SIG-M5 (cell line): Measurements from ENCODE around the gene DNAJC17.

Experiments
- DNase-seq: peaks from one replicate; lab custom pipeline; 2025; lab: John Stamatoyannopoulos, UW

Gene DNAJC17

DNA sequence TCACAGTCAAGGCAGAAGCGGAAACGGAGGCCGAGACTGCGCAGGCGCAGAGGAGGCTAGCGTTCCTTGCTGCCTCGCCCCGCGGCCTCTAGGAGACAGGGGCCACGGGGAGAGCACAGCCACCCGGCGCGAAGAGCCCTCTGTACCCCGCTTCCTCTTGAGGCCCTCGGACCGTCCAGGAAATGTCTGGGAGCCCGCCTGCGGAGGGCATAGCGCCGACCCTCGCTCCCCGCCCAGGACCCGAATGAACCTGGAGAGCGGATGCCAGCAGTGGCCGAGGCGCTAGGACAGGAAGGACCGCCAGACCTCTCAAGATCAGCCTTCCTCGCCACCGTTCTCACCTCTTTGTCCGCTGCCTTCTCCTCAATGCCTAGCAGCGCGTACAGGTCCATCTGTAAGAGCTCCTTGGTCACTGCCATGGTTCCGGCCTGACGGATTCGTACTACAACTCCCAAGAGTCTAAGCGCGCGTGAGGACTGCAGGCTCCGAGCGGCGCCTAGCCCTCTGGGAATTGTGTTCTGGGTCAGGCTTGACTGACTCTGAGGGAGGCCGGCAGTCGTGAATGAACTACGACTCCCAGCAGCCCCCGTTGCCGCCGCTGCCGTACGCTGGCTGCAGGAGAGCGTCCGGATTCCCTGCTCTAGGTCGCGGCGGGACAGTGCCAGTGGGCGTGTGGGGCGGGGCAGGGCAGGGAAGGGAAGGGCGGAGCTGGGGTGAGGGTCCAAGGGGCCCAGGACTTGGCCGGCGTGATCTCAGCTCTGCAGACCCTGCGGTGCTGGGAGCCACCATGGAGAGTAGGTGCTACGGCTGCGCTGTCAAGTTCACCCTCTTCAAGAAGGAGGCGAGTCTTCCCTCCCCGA lies at the start of gene DNAJC17, which contains the start of gene ZFYVE19:
Gene DNAJC17 (minus strand): TSS at position 446 of the 860 bp plus-strand sequence. CDS start 27 bp downstream, at position 419.
Gene ZFYVE19 (plus strand): TSS at position 62 of the 860 bp plus-strand sequence. CDS start 501 bp downstream, at position 563.
- DNase-seq: peak; percentile 89

GRCh38 chr15:40856746-40857145 lies 49.5 kb upstream of the DNAJC17 start:
- no peak for DNase-seq

DNA sequence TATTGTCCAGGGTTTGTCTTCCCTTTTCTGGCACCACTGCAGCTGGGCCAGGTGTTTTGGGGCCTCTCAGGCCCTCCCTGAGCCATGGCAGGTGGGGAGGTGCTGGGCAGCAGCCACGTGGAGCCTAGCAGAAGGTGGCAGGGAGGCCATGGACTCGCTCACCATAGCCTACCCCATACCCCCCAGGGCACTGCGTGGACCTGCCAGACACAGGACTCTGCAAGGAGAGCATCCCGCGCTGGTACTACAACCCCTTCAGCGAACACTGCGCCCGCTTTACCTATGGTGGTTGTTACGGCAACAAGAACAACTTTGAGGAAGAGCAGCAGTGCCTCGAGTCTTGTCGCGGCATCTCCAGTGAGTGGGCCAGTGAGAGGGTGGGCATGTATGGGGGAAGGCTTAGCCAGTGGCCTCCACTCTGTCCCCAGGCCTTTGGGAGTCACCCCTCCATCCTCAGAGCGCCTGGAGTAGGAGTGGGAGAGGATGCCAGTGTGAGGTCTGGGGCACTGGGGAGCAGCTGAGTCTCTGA lies 48.5 kb upstream of the DNAJC17 start:
- DNase-seq: no peak

GRCh38 chr15:40854161-40854560 lies 46.9 kb upstream of the DNAJC17 start:
- DNase-seq: no peak

GRCh38 chr15:40853241-40853890 lies 46.1 kb upstream of the DNAJC17 start:
- DNase-seq: no peak

- no peak for DNase-seq
These were observed 45.3 kb upstream of the DNAJC17 start for GRCh38 chr15:40852529-40852928.

GRCh38 chr15:40850576-40851112 lies 43.4 kb upstream of the DNAJC17 start:
- no peak for DNase-seq

- peak; percentile 72 for DNase-seq
These were observed 40.1 kb upstream of the DNAJC17 start for GRCh38 chr15:40847223-40847961.

DNA sequence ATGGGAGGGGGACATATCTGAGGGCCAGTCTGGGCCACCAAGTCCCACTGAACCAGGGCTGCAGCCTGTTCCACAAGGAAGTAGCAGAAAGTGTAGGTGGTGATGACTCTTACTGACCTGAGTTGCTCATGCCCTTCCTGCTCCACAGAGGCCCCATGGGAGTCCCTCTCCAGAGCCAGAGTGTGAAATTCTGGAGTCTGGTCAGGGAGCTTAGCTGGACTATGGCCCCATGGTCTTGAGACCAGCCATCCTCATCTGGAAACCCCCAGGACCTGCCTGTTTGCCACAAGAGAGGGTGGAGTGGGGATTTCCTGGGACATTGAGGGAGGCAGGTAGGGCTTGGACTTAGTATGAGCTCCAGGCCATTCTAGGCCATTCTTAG lies 39.6 kb upstream of the DNAJC17 start:
- no peak for DNase-seq

DNA sequence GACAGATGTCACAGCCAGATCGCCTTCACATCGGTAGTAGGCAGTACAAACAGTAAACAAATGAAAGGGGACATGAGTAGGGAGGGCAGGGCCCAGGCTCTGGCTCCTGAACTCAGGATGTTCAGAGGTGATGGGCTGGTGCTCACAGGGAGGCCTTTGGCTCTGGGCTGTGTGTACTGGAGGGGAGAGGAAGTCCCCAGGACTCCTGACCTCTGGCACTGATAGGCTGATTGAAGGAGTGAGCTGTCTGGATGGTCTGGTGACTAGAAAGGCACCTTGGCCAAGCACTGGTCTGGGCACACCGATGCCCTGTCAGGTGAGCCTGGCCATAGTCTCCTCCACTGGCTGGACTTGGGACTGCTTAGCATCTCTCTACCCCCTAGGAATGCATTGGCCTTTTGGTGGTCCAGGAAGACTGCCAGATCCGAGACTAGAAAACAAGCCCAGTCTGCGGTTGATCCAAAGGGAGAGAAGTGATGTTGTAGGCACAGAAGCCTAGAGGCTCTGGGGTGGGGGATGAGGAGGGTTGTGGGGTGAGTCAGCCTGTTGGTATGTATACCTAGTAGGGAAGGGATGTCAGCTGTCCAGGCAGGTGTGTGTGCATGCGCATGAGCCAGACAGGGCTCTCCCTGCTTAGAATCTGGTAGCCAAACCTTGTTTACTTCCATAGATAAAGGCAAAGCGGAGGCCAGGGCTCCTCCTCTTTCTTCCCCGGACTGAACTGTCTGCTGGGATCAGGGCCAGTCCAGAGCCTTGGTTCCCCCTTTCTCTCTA lies 38.4 kb upstream of the DNAJC17 start:
- no peak for DNase-seq

DNA sequence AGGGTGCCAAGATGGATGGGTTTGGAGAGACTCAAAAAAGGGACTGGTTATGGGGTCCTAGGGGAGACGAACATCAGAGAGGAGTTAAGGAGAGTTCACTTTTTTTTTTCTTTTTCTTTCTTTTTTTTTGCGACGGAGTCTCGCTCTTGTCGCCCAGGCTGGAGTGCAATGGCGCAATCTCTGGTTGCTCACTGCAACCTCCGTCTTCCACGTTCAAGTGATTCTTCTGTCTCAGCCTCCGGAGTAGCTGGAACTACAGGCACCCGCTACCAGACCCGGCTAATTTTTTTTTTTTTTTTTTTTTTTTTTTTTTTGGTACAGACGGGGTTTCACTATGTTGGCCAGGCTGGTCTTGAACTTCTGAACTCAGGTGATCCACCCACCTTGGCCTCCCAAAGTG lies 37.8 kb upstream of the DNAJC17 start:
- no peak for DNase-seq

- no peak for DNase-seq
These were observed 37.4 kb upstream of the DNAJC17 start for GRCh38 chr15:40844696-40845030.

GRCh38 chr15:40843885-40844695 lies 36.8 kb upstream of the DNAJC17 start, which contains the start of gene SPINT1:
Gene SPINT1, plus strand, starts transcription at chr15:40844048. Its CDS starts 507 bp downstream, at chr15:40844555.
- no peak for DNase-seq

DNA sequence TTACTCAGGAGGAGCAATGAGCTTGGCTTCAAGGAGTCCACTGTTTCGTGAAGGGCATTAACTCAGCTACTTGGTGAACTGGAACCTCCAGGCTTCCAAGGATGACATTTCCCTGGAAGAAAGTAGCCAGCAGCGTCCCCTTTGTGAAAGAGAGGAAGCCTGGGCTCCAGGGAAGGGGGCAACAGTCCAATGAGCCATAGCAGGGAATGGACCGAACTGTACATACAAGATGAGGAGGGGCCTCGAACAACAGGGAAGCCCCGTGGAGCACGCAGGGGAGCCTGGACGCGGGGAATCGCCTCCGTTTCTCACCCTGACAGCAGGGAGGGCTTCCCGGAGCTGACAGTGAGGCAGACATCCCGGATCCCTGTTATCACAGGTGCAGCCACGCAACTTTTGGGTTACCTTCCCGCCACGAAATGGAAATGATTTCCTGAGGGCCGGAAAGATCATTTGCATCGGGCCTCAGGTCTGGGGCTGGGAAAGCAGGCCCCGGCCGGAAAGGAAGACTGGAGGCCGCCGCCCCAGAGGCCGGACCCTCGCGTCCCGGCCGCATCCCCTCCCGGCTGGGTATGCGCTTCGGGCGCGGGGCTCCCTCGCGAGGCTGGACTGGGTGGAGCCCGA lies 36.1 kb upstream of the DNAJC17 start:
- no peak for DNase-seq

DNA sequence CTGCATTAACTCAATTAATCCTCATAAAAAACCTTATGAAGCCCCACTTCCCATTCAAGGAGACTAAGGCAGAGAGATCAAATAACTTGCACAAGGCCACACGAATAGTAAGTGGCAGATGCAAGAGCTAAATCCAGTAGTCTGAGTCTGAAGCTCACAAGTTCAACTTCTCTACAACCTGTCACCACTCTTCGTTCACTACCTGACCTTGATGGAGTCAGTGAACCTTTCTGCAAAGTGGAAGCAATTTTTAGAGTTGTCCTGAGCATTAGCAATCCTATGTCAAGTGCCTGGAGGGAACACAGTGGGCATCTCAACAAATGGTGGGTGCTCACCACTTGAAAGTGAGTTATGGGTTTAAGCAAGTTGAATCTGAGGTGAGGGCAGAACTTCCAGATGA lies 34.5 kb upstream of the DNAJC17 start:
- no peak for DNase-seq

GRCh38 chr15:40838756-40839155 lies 31.5 kb upstream of the DNAJC17 start:
- no peak for DNase-seq

DNA sequence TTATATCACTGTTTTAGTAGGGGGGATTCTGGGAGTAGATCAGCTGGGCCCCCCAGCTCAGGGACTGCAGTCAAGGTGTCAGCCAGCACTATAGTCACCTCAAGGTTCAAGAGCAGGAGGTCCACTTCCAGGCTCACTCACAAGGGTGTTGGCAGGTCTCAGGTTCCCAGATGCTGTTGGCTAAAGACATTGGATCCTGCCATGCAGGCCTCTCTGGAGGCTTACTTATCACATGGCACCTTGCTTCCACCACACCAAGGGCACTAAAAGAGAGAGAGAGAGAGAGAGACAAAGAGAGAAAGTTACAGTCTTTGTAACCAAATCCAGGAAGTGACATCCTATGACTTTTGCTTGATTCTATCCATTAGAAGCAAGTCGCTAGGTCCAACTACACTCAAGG lies 28.7 kb upstream of the DNAJC17 start:
- no peak for DNase-seq

GRCh38 chr15:40832903-40833302 lies 25.6 kb upstream of the DNAJC17 start:
- DNase-seq: no peak

- no peak for DNase-seq
These were observed 24.6 kb upstream of the DNAJC17 start for GRCh38 chr15:40831861-40832260.

DNA sequence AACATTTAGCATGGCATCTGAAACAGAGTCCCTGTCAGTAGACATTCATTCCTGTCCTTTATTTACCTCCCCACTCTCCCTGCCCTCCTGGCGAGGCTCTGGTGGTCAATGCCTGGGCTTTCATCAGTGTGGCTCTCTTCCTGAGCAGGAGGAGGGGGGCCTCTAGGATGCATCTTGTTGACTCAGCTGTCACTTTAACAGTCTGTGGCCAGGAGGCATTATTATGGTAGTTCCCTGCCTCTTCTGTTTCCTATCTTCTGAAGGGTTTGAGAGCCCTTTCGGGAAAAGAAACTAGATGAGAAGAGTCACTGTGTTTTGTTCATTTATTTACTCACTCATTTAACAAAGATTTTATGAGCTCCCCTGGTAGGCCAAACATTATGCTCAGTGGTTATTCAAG lies 23.6 kb upstream of the DNAJC17 start:
- DNase-seq: no peak
